MM.1S (cell line): ENCODE measurements around the gene UNC5C.
"Not testable (repeated sequence)": the region's sequence is repeated elsewhere in the genome, so short reads cannot be mapped to it uniquely, and the experiment has no call there.

Source experiments
- DNase-seq: peaks from one replicate; pipeline ENCODE4 v3.0.0-alpha.2; 2015
- H2AFZ ChIP-seq: fragments of 300-600 bp; sonication (generic); 2 replicates; pipeline ENCODE4 v1.6.0; 2016; ENCODE audit warnings: antibody characterized with exemption, low read length
- H3F3A ChIP-seq: fragments of 300-600 bp; sonication (generic); 2 replicates; pipeline ENCODE4 v1.6.1; 2016; ENCODE audit warnings: mild to moderate bottlenecking, antibody characterized with exemption, low read length, moderate library complexity, mixed read lengths; ENCODE audit not compliant: insufficient read depth
- H3K27ac ChIP-seq: fragments of 300-600 bp; sonication (generic); 2 replicates; pipeline ENCODE4 v1.5.1; 2016; ENCODE audit warnings: mild to moderate bottlenecking, low read length
- H3K27me3 ChIP-seq: fragments of 300-600 bp; sonication (generic); replicated peaks from 2 replicates; pipeline ENCODE4 v1.6.0; 2016; ENCODE audit warnings: low read length; ENCODE audit not compliant: insufficient read depth
- H3K36me3 ChIP-seq: fragments of 300-600 bp; sonication (generic); replicated peaks from 2 replicates; pipeline ENCODE4 v1.6.1; 2016; ENCODE audit warnings: mild to moderate bottlenecking, low read length, mixed read lengths; ENCODE audit not compliant: insufficient read depth
- H3K4me1 ChIP-seq: fragments of 300-600 bp; sonication (generic); 2 replicates; pipeline ENCODE4 v1.6.1; 2016; ENCODE audit warnings: low read length, mixed read lengths
- H3K4me2 ChIP-seq: fragments of 300-600 bp; sonication (generic); 2 replicates; pipeline ENCODE4 v1.6.0; 2016; ENCODE audit warnings: low read depth, low read length
- H3K4me3 ChIP-seq: fragments of 300-600 bp; sonication (generic); 2 replicates; pipeline ENCODE4 v1.5.1; 2016; ENCODE audit warnings: low read length, mixed read lengths
- H3K79me2 ChIP-seq: fragments of 300-600 bp; sonication (generic); 2 replicates; pipeline ENCODE4 v1.6.1; 2016; ENCODE audit warnings: mixed run types, low read length, mixed read lengths
- H3K9ac ChIP-seq: fragments of 300-600 bp; sonication (generic); 2 replicates; pipeline ENCODE4 v1.6.1; 2016; ENCODE audit warnings: low read length, mixed read lengths
- H3K9me2 ChIP-seq: fragments of 300-600 bp; sonication (generic); replicated peaks from 2 replicates; pipeline ENCODE4 v1.6.1; 2016; ENCODE audit warnings: mild to moderate bottlenecking, low read length, mixed read lengths; ENCODE audit not compliant: insufficient read depth
- H3K9me3 ChIP-seq: fragments of 300-600 bp; sonication (generic); replicated peaks from 2 replicates; pipeline ENCODE4 v1.6.1; 2016; ENCODE audit warnings: mild to moderate bottlenecking, low read length, mixed read lengths; ENCODE audit not compliant: insufficient read depth
- H4K20me1 ChIP-seq: fragments of 300-600 bp; sonication (generic); 2 replicates; pipeline ENCODE4 v1.6.1; 2016; ENCODE audit warnings: mild to moderate bottlenecking, low read length, moderate library complexity, mixed read lengths; ENCODE audit not compliant: insufficient read depth
- EZH2 ChIP-seq: fragments of 300-600 bp; sonication (generic); optimal IDR thresholded peaks from 2 replicates; pipeline ENCODE3; 2017; ENCODE audit warnings: low read depth, mild to moderate bottlenecking, antibody characterized with exemption, low read length, mixed read lengths
- EZH2phosphoT487 ChIP-seq: fragments of 300-600 bp; sonication (generic); IDR thresholded peaks from 2 replicates; pipeline ENCODE4 v1.6.1; 2018; ENCODE audit warnings: antibody characterized with exemption, low read length
- TF ChIP-seq, protein P1 (sequence below): fragments of 300-600 bp; sonication (generic); IDR thresholded peaks from 2 replicates; pipeline ENCODE4 v1.5.1; 2016; ENCODE audit warnings: antibody characterized with exemption, low read length, mixed read lengths

The UNC5C gene

DNA sequence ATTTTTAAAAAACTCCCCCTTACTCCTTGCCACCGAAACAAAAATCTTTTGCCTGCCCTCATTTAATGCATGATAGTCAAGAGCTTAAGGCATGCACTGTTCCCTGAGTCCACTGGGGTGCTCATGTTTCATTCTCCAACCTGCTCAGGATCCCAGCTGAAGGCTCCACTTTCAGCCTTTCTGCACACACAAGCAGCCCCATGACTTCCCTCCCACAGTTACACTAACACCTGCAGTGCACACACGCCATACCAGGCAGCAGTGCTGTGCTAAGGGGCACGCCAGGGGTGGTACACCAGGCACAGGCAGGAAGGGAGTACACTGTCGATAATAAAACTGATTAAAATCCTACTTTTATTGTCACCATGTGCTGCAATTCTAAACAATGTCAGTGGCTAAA, 405.8 kb downstream of the UNC5C start:
- H3K4me2 ChIP-seq: no peak overlapping the region
- H4K20me1 ChIP-seq: no peaks in the 10 kb centered on the region
- no peaks in the 10 kb centered on the region for H3F3A ChIP-seq
- H3K4me1 ChIP-seq: no peaks in the 10 kb centered on the region
- H3K36me3 ChIP-seq: no peaks in the 10 kb centered on the region
- no peak overlapping the region for H2AFZ ChIP-seq
- no peaks in the 10 kb centered on the region for H3K27me3 ChIP-seq
- no peak overlapping the region for H3K27ac ChIP-seq
- no peaks in the 10 kb centered on the region for H3K9me2 ChIP-seq
- no peaks in the 10 kb centered on the region for H3K79me2 ChIP-seq
- H3K9ac ChIP-seq: no peak overlapping the region
- no peaks in the 10 kb centered on the region for H3K9me3 ChIP-seq
- no peak overlapping the region for H3K4me3 ChIP-seq
- TF ChIP-seq EZH2 (no peak), EZH2phosphoT487 (no peak)
- TF ChIP-seq, protein P1, sequence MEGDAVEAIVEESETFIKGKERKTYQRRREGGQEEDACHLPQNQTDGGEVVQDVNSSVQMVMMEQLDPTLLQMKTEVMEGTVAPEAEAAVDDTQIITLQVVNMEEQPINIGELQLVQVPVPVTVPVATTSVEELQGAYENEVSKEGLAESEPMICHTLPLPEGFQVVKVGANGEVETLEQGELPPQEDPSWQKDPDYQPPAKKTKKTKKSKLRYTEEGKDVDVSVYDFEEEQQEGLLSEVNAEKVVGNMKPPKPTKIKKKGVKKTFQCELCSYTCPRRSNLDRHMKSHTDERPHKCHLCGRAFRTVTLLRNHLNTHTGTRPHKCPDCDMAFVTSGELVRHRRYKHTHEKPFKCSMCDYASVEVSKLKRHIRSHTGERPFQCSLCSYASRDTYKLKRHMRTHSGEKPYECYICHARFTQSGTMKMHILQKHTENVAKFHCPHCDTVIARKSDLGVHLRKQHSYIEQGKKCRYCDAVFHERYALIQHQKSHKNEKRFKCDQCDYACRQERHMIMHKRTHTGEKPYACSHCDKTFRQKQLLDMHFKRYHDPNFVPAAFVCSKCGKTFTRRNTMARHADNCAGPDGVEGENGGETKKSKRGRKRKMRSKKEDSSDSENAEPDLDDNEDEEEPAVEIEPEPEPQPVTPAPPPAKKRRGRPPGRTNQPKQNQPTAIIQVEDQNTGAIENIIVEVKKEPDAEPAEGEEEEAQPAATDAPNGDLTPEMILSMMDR: no peak
- no peak for DNase-seq

DNA sequence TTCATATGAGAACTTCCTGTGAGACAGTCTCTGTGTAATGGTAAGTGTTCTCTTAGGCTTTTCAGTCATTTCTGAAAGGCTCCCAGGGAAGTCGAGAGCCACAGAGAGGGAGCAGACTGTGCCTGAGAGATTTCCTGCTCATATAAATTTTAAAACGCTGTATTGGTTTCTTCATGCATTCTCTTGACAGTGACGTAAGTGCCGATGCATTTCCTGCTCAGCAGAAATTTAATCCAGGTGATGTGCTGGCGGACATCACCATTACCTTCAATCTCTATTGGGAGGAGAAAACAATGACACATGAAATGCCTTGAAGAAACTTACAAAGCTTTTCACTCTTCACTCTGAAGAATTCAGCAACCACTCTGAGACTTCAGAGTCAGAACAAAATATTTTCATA, 407.4 kb downstream of the UNC5C start:
- Histone ChIP-seq H4K20me1 (no peaks in the 10 kb centered on the region), H3K4me2 (no peak overlapping the region), H3K4me3 (no peak overlapping the region), H3K9ac (no peak overlapping the region), H3K9me2 (no peaks in the 10 kb centered on the region), H3K36me3 (no peaks in the 10 kb centered on the region), H2AFZ (no peak overlapping the region), H3K27ac (no peak overlapping the region), H3F3A (no peaks in the 10 kb centered on the region), H3K79me2 (no peaks in the 10 kb centered on the region), H3K4me1 (no peaks in the 10 kb centered on the region), H3K9me3 (no peaks in the 10 kb centered on the region), H3K27me3 (no peaks in the 10 kb centered on the region)
- TF ChIP-seq EZH2 (no peak), EZH2phosphoT487 (no peak)
- TF ChIP-seq, protein P1: no peak
- DNase-seq: no peak

DNA sequence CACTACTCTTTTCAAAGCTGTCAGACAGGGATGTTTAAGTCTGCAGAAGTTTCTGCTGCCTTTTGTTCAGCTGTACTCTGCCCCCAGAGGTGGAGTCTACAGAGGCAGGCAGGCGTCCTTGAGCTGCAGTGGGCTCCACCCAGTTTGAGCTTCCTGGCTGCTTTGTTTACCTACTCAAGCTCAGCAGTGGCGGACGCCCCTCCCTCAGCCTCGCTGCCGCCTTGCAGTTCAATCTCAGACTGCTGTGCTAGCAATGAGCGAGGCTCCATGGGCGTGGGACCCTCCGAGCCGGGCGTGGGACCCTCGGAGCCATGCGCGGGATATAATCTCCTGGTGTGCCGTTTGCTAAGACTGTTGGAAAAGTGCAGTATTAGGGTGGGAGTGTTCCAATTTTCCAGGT, 409.3 kb downstream of the UNC5C start:
- not testable (repeated sequence) for H3K4me3 ChIP-seq, H3K27ac ChIP-seq, DNase-seq, H3K9me3 ChIP-seq, H3K4me1 ChIP-seq, H3K9me2 ChIP-seq, H3F3A ChIP-seq, H3K79me2 ChIP-seq, H3K9ac ChIP-seq, H3K36me3 ChIP-seq, H3K4me2 ChIP-seq, H3K27me3 ChIP-seq, H2AFZ ChIP-seq, H4K20me1 ChIP-seq

DNA sequence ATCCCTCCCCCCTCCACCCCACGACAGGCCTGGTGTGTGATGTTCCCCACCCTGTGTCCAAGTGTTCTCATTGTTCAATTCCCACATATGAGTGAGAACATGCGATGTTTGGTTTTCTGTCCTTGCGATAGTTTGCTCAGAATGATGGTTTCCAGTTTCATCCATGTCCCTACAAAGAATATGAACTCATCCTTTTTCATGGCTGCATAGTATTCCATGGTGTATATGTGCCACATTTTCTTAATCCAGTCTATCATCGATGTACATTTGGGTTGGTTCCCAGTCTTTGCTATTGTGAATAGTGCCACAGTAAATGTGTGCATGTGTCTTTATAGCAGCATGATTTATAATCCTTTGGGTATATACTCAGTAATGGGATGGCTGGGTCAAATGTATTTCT, 414.8 kb downstream of the UNC5C start:
- H3K4me1 ChIP-seq, H3K36me3 ChIP-seq, H3K9me2 ChIP-seq, H3K79me2 ChIP-seq, H3K9ac ChIP-seq, H3K27ac ChIP-seq, H3K4me3 ChIP-seq, H3K27me3 ChIP-seq, H3K4me2 ChIP-seq, DNase-seq, H2AFZ ChIP-seq, H4K20me1 ChIP-seq, H3K9me3 ChIP-seq, H3F3A ChIP-seq: not testable (repeated sequence)
